Measurements from ENCODE around the gene ABL1.

Gene ABL1

GRCh38 chr9:130918101-130918825 is 83.2 kb downstream of the ABL1 start:
- DNase-seq (ENCODE audit: low read depth): no peak

- DNase-seq (ENCODE audit: low read depth): no peak
Measured at GRCh38 chr9:130918826-130919558, 83.9 kb downstream of the ABL1 start.

DNA sequence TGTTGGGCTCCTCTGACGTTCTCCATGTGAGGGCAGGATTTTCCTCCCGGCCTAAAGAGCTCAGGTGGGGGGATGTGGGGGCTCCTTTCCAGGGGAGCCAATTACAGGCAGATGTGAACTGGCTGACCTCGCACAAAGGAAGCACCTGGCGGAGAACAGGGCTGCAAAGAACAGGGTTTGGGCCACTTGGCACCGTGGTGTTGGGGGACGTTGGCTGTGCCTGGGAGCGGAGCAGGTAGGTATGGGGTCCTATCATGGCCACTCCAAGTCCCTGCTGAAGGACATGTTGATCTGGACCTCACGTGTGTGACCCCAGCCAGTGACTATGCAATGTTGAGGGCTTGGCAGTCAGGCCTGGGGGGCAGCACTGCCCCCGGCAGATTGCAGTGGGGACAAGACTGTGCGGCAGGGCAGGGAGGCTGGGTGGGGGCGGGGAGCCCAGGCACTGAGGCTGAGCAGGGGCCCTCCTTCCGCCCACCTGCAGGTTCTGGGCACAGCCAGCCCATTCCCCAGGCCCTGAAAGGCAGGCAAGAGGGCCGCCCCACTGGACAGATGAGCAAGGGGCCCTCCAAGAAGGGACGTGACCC is 84.6 kb downstream of the ABL1 start:
- no peak for DNase-seq (ENCODE audit: low read depth)

DNA sequence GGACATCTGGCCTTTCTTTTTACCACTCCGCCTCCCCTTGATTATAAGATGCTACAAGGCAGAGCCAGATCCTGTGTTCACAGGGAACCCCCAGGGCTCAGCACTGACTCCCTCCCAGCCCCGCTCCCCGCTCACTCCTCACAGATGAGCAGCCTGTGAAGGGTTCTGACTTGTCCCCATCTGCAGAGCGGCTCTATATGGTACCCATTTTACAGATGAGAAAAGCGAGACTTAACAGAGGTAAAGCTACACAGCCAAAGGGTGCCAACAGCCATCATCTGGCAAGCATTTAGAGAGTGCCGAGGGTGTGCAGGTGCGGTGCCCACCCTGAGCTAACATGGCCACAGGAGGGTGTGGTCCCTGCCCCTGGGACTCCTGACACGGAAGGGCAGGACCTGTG is 85.2 kb downstream of the ABL1 start:
- no peak for DNase-seq (ENCODE audit: low read depth)

DNA sequence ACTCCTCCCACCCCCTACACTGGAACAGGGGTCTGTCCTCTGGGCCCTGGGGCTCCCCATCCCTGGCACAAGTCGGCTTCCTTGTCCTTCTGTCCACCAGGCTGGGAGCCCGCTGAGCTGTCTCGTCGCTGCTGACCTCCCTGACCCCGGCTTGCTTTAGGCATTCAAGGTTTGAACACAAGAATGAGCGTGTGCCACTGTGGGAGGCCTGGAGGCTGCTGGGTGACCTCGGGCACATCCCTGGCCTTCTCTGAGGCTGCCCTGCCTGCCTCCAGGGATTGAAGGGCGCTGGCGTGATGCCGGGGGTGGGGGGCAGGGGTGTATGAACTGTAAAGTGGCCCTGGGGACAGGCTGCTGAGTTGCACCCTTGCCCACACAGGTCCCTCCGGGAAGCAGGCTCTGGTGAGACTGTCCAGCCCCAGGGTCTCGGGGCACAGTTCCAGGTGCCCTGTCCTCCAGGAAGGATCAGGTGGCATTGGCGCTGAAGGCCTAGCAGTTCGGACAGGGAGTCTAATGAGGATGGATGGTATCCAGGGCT is 85.8 kb downstream of the ABL1 start:
- no peak for DNase-seq (ENCODE audit: low read depth)

GRCh38 chr9:130921300-130921988 is 86.4 kb downstream of the ABL1 start:
- no peak for DNase-seq (ENCODE audit: low read depth)

- no peak for DNase-seq (ENCODE audit: low read depth)
Measured at GRCh38 chr9:130921989-130922892, 87.2 kb downstream of the ABL1 start.

DNA sequence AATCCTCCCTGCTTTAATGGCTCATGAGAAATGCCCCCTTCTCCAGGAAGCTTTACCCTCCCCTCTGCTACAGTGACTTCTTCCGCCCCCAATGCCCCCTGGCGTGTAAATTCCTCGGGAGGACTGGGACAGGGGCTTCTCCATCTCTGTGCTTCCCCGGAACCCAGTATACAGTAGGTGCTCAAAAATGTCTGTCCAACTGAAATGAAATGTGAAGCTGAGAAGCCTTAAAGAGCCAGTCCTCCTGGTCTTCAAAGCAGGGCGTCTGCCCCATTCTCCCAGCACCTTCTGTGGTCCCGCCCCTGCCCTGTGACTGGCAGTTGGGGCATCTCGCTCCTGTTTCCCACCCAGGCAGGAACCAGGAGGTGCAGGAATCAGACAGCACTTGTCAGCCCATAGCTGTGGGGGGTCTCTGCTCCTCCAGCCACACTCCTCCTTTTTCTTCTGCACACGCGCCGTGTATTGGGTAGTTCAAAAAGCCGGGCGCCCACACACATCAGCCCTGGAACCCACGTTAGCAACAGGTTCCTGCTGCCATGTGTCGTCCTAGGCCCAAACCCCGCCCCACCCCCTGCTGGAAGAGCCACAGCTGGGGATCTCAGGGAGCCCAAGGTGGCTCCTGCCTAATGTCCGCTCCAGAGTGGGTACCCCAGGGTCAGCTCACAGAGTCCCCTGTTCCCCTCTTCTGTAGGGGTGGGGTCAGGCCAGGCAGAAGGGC is 88.0 kb downstream of the ABL1 start:
- DNase-seq (ENCODE audit: low read depth): no peak

DNA sequence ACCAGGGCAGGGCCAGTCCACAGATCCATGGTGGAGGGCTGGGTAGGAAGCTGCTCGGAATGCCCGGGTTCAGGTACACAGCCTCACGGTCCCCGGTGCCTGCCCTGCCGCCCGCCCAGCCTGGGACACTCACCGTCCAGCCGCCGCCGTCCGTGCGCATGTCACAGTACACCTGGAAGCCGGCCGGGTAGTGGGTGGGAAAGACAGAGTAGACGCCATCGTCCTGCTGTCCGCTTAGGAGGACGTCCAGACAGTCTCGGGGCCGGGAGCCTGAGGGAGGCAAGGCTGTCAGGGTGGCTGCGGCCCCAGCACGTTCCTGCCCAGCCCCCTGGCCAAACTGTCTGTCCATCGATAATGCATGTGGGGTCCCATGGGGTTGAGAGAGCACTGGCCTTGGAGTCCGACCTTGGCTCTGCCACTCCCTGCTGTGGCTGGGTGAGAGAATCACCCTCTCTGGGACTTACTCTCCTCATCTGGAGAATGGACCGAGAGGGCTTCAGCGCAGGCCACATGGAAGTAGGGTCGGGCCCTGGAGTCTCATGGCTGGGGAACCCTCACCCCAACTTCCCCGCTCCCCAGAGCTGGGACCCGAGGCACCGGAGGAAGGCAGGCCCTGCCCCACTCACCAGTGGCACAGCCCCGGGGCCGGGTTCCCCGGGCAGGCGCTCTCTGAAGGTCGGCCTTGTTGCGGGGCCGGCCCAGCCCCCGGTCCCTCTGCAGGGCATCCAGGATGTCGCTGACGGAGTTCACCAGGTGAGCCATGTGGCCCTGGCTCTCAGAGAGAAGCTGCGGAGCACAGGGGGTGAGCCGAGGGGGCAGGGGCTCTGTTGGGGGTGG is 88.8 kb downstream of the ABL1 start:
- DNase-seq (ENCODE audit: low read depth): no peak

GRCh38 chr9:130924448-130924788 is 89.4 kb downstream of the ABL1 start:
- DNase-seq (ENCODE audit: low read depth): no peak

GRCh38 chr9:130925050-130925678 is 90.1 kb downstream of the ABL1 start:
- no peak for DNase-seq (ENCODE audit: low read depth)

DNA sequence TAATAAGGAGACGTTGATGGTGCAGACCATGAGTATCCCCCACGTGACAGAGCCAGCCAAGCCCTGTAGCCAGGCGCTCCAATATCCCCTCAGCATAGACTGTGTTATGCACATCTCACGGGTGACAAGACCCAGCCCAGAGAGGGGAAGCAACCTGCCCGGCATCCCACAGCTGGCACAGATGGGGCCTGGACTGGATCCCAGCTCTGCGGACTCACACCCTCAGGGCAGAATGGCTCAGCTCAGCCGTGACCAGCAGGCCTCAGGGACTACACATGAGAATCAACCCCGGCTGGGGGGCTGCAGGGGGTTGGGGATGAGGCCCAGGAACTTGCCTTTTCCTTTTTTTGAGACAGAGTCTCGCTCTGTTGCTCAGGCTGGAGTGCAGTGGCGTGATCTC is 92.3 kb downstream of the ABL1 start:
- DNase-seq (ENCODE audit: low read depth): no peak

DNA sequence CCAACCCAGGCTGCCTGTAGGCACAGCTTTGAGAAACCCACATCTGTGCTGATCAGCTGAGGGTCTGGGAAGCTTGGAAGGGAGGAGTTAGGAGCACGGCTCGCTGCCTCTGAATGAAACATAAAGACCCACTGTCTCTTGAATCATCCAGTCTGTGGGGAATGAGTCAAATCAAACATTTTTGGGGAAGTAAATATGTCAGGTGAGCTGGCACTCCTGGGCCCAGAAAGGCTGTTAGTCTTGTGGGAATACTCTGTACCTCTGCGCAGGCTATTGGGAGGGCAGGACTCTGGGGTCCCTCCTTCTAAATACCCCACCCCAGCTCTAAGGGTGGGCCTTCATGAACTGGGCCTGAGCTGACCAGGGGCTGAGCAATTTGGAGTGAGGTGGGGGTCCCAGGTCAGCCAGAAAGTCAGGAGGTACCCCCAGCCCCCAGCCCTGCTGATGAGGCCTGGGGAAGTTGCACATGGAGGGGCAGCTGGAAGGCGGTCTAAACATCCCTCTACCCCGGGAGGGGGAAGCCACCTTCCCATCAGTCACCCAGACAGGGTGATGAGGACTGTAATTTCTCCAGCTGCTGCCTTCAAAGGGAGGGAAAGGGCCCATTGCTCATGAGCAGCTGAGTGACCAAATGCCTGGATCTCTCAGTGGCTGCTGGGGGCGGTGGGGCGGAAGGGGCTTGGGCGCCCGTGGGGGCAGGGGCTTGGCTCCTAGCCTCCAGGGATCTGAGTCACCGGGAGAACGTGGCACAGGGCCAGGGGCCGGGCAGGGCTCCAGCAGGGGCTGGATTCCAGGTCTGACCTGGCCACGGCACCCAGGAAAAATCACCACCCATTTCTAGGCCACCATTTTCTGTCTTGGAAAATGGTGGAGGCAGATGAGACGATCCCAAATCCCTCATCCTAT is 93.2 kb downstream of the ABL1 start:
- no peak for DNase-seq (ENCODE audit: low read depth)

- no peak for DNase-seq (ENCODE audit: low read depth)
Measured at GRCh38 chr9:130929571-130930038, 94.6 kb downstream of the ABL1 start.

DNA sequence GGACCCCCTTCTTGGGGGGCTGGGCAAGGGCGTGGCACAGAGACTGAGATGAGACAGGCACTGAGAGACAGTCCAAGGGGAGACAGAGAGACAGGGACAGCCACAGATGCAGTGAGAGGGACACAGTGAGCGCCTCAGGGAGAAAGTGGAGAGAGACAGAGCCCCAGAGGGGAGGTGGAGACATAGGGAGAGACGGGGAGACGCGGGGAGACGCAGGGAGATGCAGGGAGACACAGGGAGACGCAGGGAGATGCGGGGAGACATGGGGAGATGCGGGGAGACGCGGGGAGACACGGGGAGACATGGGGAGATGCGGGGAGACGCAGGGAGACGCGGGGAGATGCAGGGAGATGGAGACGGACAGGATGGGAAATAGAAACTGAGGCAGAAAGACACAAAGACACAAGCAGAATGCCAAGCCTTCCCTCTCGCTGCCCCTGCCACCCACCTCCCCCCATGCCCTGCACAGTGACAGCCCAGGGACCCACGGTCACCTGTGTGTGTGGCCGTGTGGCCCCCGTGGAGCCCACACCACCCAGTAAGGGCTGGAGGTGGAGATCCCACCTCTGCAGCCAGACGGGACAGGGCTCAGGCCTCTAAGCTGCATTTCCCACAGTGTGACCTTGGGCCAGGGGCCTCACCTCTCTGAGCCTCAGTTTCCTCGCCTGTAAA is 95.2 kb downstream of the ABL1 start:
- DNase-seq (ENCODE audit: low read depth): no peak

DNA sequence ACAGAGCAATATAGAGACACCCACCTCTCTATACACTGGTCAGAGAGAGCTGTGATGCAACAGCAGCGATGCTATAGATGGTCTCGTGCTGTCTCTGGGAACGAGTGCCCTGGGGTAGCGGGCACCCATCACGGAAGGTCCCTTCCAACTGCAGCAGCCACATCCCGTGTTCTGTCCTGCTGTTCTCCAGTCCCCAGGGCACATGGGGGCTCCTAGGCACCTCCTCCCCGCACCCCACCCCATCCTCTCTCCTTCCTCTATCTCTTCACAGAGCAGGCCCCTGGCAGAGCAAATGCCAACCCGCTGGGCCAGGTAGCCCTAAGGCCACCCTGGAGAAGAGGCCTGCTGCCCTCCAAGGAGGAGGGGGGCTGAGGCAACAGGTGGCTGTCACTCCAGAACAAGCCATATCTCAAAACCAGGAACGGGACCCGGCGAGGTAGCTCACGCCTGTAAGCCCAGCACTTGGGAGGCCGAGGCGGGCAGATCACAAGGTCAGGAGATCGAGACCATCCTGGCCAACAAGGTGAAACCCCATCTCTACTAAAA is 95.8 kb downstream of the ABL1 start:
- no peak for DNase-seq (ENCODE audit: low read depth)

DNA sequence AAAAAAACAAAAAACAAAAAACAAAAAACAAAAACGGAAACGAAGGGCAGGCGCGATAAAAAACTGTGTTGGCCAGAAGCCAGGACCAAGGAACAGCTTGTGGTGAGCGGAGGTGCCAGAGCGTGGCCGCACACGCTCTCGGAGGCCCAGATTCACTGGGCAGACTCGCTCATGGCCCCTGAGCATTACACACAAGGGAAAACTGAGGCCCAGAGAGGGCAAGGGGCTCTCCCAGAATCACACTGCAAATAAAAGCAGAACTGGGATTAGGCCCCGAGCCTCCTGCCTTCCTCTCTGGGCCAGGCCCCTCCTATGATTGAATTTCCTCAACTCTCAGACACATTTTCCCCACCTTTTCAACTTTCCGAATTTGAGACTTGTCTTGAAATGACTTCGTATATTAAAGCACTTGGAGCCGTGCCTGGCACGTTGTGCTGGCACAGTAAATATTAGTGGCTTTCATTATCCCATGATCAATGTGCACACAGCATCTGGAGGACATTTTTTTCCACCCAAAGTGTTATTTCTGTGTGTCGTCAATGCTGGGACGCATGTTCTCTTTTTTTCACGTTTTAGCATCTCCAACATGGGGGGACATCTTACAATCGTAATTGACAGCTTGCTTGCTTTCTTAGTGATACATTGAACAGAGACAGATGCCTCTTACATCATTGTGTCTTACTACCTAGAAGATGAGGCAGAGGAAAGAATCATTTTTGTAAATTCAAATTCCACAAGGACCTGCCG is 96.6 kb downstream of the ABL1 start:
- no peak for DNase-seq (ENCODE audit: low read depth)
